K562 (cell line): ENCODE measurements around the gene LAMB4. TPM values are rescaled to one million over a fixed set of nuclear protein-coding genes. Genes with fewer than 3 reads are reported as not detected.

Experiments used
- ATAC-seq: fragments of 200-7000 bp; cut with Tn5 transposase; 3 replicates; pipeline ENCODE4 v1.9.1; 2020; ENCODE audit warnings: moderate library complexity
- BruUV-seq: library from RNA; stranded (reverse); fragments of 400-500 nt; replicated peaks from 2 replicates; lab custom pipeline; 2021; lab: Mats Ljungman, UMichigan
- CTCF ChIA-PET: fragments of 300-600 bp; formaldehyde crosslinking; extraction: SDS; loops from one replicate; lab custom pipeline; 2021; ENCODE audit warnings: low intra/inter-chr PET ratio; lab: Yijun Ruan, JAX
- POLR2A ChIA-PET: fragments of 300-600, 350-650 bp; sonication (Branson Sonifier 250); formaldehyde crosslinking; extraction: SDS; loops from one replicate; lab custom pipeline; 2021; ENCODE audit warnings: antibody characterized with exemption, inconsistent platforms; lab: Yijun Ruan, JAX
- DNase-seq, 4 experiments: peaks; one replicate each; pipeline versions ENCODE4 v3.0.0 to v3.0.0-alpha.2; 2011 to 2018; ENCODE audit warnings: low spot score in 3 of 4, mixed read lengths in 3 of 4; ENCODE audit errors: extremely low read depth in 1 of 4
- FAIRE-seq: peaks from 2 replicates; lab custom pipeline; 2011; peaks lifted over from hg19 to GRCh38; lab: Jason Lieb, UNC
- H2AFZ ChIP-seq: 2 replicates; pipeline ENCODE4 v1.6.0; 2011; ENCODE audit warnings: low read depth, low read length, control low read depth, inconsistent platforms
- H3K27ac ChIP-seq: fragments of 200-600 bp; 3 replicates; pipeline ENCODE4 v1.8.0; 2011; ENCODE audit warnings: low read depth, mild to moderate bottlenecking, control low read depth, inconsistent platforms, low read length, moderate library complexity, mixed read lengths; ENCODE audit errors: extremely low read depth
- H3K27me3 ChIP-seq, 2 experiments: fragments of 300-600 bp in 1 of 2; 2 replicates in 1 of 2; 3 replicates in 1 of 2; pipeline versions ENCODE4 v1.6.0 to v1.8.0; 2011; ENCODE audit warnings: inconsistent platforms in 2 of 2, low read length in 2 of 2, mild to moderate bottlenecking in 1 of 2, mixed read lengths in 1 of 2, moderate library complexity in 1 of 2; ENCODE audit not compliant: control insufficient read depth in 2 of 2, insufficient read depth in 2 of 2
- H3K36me3 ChIP-seq: fragments of 300-600 bp; 3 replicates; pipeline ENCODE4 v1.8.0; 2011; ENCODE audit warnings: mild to moderate bottlenecking, low read length, inconsistent platforms; ENCODE audit not compliant: control insufficient read depth, insufficient read depth
- H3K4me1 ChIP-seq, 2 experiments: fragments of 200-600 bp in 1 of 2; replicated peaks in 1 of 2; 2 replicates in 1 of 2; 3 replicates in 1 of 2; pipeline versions ENCODE4 v1.5.1 to v1.8.0; 2011; ENCODE audit warnings: inconsistent platforms in 2 of 2, low read length in 2 of 2, mild to moderate bottlenecking in 1 of 2, mixed read lengths in 1 of 2, moderate library complexity in 1 of 2; ENCODE audit not compliant: control insufficient read depth in 2 of 2, insufficient read depth in 2 of 2
- H3K4me2 ChIP-seq: 2 replicates; pipeline ENCODE4 v1.6.1; 2011; ENCODE audit warnings: low read length, control low read depth, inconsistent platforms, mixed read lengths; ENCODE audit not compliant: insufficient read depth
- H3K4me3 ChIP-seq: fragments of 200-600 bp; sonication (generic), shearing (Covaris generic); 2 replicates; pipeline ENCODE4 v1.5.1; 2016; ENCODE audit warnings: control low read depth, inconsistent platforms
- H3K79me2 ChIP-seq: fragments of 200-600 bp; 3 replicates; pipeline ENCODE4 v1.8.0; 2011; ENCODE audit warnings: low read length, inconsistent platforms; ENCODE audit not compliant: control insufficient read depth, insufficient read depth
- H3K9ac ChIP-seq, 2 experiments: 2 replicates each; pipeline versions ENCODE4 v1.6.0 to v1.6.1; 2011; ENCODE audit warnings: low read depth in 2 of 2, low read length in 2 of 2, control low read depth in 1 of 2, inconsistent platforms in 1 of 2, mild to moderate bottlenecking in 1 of 2, mixed read lengths in 1 of 2; ENCODE audit not compliant: insufficient read depth in 1 of 2
- H3K9me1 ChIP-seq: one replicate; pipeline ENCODE4 v1.6.0; 2011; ENCODE audit warnings: inconsistent platforms, mild to moderate bottlenecking, low read length, moderate library complexity; ENCODE audit not compliant: control insufficient read depth, insufficient read depth
- H3K9me3 ChIP-seq: replicated peaks from 2 replicates; pipeline ENCODE4 v1.5.1; 2011; ENCODE audit warnings: low read depth, low read length, inconsistent platforms; ENCODE audit not compliant: control insufficient read depth, insufficient read depth
- H4K20me1 ChIP-seq: replicated peaks from 2 replicates; pipeline ENCODE4 v1.6.1; 2011; ENCODE audit warnings: low read length, inconsistent platforms, mixed read lengths; ENCODE audit not compliant: control insufficient read depth, insufficient read depth
- CTCF ChIP-seq, 3 experiments: IDR thresholded peaks in 2 of 3; conservative IDR thresholded peaks in 1 of 3; 2 replicates each; pipeline ENCODE4 v1.5.1; 2011 to 2012; ENCODE audit warnings: low read length in 3 of 3, mild to moderate bottlenecking in 3 of 3, control low read depth in 2 of 3, improper control_type of control experiment in 1 of 3, inconsistent platforms in 1 of 3, low read depth in 1 of 3, mixed read lengths in 1 of 3, moderate library complexity in 1 of 3; ENCODE audit not compliant: insufficient read depth in 2 of 3
- ZNF586 ChIP-seq: fragments of 450-650 bp; formaldehyde crosslinking; conservative IDR thresholded peaks from 2 replicates; pipeline ENCODE4 v1.4.0; 2020; ENCODE audit warnings: mild to moderate bottlenecking, moderate library complexity
- WGBS: fragments of 100-300 bp; shearing (Covaris generic); methylation state at CpG from one replicate; pipeline ENCODE4 v1.1.6; 2016; ENCODE audit warnings: low coverage, mixed read lengths; ENCODE audit not compliant: insufficient coverage; ENCODE audit errors: missing lambda C conversion rate; 5-methylcytosine and 5-hydroxymethylcytosine counted together
- in situ Hi-C: fragments of 300-500 bp; cut with MboI; formaldehyde crosslinking; loops from 4 replicates; pipeline ENCODE4 v1.15.0; 2018; ENCODE audit warnings: inconsistent platforms, mixed read lengths
- intact Hi-C: fragments of 100-400 bp; cut with micrococcal nuclease; formaldehyde crosslinking; loops from 2 replicates; pipeline ENCODE4 v1.14.2; 2022
- polyA plus RNA-seq, 8 experiments: library from polyadenylated mRNA; depleted of rRNA in 4 of 8; stranded (reverse) in 5 of 8; unstranded in 3 of 8; fragments of >200 nt; fragmentation: Nextera tagmentation in 2 of 8; fragmentation: Illumina TruSeq in 1 of 8; extraction: Ambion mirVana in 2 of 8; extraction: Trizol in 1 of 8; gene quantifications; 2 replicates each; pipeline versions ENCODE4 v1.2.1 to v1.2.3, GENCODE V29; 2011 to 2014; ENCODE audit warnings: inconsistent platforms in 1 of 8, missing spikeins in 1 of 8
- total RNA-seq, 7 experiments: library from RNA; depleted of rRNA in 6 of 7; stranded (reverse); fragments of >200 nt in 6 of 7; fragmentation: Illumina TruSeq in 2 of 7; extraction: Trizol in 2 of 7; gene quantifications; 2 replicates each; pipeline versions ENCODE4 v1.2.1 to v1.2.3, GENCODE V29; 2011 to 2021; ENCODE audit warnings: low replicate concordance in 1 of 7

Gene LAMB4
- total and polyA plus RNA-seq, 9 of the 15 experiments (the other 6 are each of a cell fraction or from before 2014, with no cell fraction given): 0.06 to 0.13 (median 0.07) TPM; not detected in 6

GRCh38 chr7:107982918-107983389 is 147.2 kb downstream of the LAMB4 start:
- POLR2A ChIA-PET: interaction anchor here (0.8 to 1.7 kb wide), 8 partner anchors 10 to 64 kb away, joined by 3 to 8 read pairs (median 4); partner anchors contain the start of gene LAMB1
- DNase-seq: no peak

More at GRCh38 chr7:107982918-107983389, 147.2 kb downstream of the LAMB4 start:
- Histone ChIP-seq H3K27me3 (no peaks in the 10 kb centered on the region), H3K9me1 (no peaks in the 10 kb centered on the region), H4K20me1 (no peaks in the 10 kb centered on the region), H2AFZ (no peak overlapping the region), H3K9ac (no peak overlapping the region; a peak in 1 of 4 replicates), H3K4me1 (no peaks in the 10 kb centered on the region), H3K4me3 (no peak overlapping the region), H3K36me3 (peaks cover 6% of the 10 kb centered on the region; the same call in 2 of the 3 replicates), H3K4me2 (no peak overlapping the region), H3K9me3 (no peaks in the 10 kb centered on the region), H3K27ac (no peak overlapping the region), H3K79me2 (no peaks in the 10 kb centered on the region)
- in situ Hi-C loops: no loop called here
- 21% methylated on average over 2 of the region's 2 CpGs for WGBS
- TF ChIP-seq CTCF (IDR thresholded peaks at IDR 0.05 in 2 of 3, conservative IDR thresholded peaks at IDR 0.05 in 1 of 3; ENCODE audit: insufficient read depth in 2 of 3, low read depth in 1 of 3, low read length in 3 of 3) (peak; percentile 20 to 25 (median 25); a peak in 1 of 6 replicates), ZNF586 (no peak)
- FAIRE-seq (no peak), ATAC-seq (peak; percentile 82)
- intact Hi-C loops: no loop called here
- CTCF ChIA-PET: interaction anchor here (0.6 kb wide), 1 partner anchor 488 kb away, joined by 3 read pairs; no protein-coding TSS in a partner anchor
- BruUV-seq: no TSS peak
